ENCODE data around the gene LRRC3C.

DNA sequence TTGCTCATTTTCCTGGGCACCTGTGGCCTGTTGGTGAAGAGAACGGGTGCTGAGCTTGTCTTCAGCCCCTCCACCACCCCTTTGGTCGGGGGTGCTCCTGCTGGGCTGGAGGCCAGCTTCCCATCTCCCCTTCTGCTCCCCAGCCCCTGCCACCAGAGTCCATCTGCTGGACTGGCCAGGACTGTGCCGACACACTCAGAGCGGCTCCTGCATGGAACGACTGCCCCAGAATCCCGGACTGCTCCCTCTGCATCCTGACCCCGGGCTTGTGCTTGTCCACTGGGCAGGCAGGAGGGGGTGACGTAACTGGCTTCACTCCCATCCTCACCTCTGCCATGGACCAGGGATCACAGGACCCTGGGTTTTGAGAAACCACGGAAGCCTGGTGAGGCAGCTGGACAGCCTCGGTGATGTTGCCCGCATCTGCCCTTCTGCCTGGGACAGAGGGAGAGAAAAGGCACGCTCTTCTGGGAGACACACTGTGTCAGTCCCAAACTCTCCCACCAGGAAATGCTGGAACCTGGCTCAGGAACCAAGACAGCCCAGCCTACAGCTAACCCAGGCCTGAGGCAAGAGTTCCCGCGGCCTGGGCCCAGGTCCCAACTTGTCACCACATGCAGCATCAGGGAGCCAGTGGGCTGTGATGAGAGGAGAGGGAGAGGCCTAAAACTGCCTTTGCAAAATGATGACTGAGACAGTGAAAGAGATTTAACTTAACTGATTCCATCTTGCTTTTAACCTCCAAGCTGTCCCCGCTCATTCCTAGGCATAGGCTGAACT is 19.2 kb downstream of the LRRC3C start:
- TF ChIP-seq POLR2AphosphoS5 (IDR thresholded peaks at IDR 0.05; ENCODE audit: insufficient read depth in 1 of 2, low read depth in 1 of 2): no peak
- no peak for TF ChIP-seq CTCF (IDR thresholded peaks at IDR 0.05)

Data from vagina (tissue), 2 donors.